Endothelial cell of hepatic sinusoid (primary cell): ENCODE data around the gene BMP2.

Experiments used
- in situ Hi-C: cut with HindIII; loops from 2 replicates; pipeline ENCODE4 v1.10.0; 2017; ENCODE audit warnings: low sequenced_read_pairs

The BMP2 gene

DNA sequence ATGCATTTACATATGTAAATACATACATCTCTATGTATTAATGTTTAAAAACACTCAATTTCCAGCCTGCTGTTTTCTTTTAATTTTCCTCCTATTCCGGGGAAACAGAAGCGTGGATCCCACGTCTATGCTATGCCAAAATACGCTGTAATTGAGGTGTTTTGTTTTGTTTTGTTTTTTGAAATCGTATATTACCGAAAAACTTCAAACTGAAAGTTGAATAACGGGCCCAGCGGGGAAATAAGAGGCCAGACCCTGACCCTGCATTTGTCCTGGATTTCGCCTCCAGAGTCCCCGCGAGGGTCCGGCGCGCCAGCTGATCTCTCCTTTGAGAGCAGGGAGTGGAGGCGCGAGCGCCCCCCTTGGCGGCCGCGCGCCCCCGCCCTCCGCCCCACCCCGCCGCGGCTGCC is 355 bp upstream of the BMP2 start:
- in situ Hi-C loops, result no loop called here

GRCh38 chr20:6768228-6769140 is 998 bp downstream of the BMP2 start:
- in situ Hi-C loops, result no loop called here

DNA sequence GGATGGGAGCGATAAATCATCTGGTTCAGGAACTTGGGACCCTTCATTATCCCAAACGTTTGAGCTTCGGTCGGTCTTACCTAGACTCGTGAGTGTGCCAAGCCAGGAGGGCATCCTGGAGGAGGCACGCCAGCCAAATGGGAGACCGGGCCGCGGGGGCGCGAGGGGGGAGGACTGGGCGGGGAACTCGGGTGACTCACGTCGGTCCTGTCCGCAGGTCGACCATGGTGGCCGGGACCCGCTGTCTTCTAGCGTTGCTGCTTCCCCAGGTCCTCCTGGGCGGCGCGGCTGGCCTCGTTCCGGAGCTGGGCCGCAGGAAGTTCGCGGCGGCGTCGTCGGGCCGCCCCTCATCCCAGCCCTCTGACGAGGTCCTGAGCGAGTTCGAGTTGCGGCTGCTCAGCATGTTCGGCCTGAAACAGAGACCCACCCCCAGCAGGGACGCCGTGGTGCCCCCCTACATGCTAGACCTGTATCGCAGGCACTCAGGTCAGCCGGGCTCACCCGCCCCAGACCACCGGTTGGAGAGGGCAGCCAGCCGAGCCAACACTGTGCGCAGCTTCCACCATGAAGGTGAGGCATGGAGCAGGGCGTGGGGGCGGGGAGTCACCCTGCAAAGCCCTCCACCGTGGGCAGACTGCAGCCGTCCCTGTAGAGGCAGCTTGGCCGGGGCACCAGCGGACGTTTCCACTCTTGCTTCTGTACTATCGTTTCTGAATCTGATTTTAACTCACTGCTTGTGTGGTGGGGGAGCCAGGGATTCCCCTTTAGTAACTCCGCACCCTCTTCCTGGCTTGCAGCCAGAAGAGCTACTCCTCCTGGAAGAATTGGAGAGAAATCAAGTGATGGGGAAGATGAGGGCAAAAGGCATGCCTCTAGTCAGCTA is 2.7 kb downstream of the BMP2 start:
- in situ Hi-C loops, result no loop called here

DNA sequence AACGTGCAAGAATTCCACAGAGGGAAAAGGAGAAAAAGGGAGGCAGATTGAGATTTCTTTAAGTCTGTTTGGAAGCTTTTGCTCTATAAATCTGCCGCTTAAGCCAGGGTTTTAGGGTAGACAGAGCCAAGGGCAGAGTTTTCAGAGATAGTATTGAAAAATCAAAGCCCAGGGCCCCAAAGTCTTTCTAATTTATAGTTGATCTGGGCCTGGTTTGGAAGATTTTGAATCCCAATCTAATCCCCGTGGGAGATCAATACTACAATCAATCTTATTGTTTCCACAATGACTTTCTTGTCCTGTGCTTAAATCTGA is 3.3 kb downstream of the BMP2 start:
- in situ Hi-C loops, result no loop called here

DNA sequence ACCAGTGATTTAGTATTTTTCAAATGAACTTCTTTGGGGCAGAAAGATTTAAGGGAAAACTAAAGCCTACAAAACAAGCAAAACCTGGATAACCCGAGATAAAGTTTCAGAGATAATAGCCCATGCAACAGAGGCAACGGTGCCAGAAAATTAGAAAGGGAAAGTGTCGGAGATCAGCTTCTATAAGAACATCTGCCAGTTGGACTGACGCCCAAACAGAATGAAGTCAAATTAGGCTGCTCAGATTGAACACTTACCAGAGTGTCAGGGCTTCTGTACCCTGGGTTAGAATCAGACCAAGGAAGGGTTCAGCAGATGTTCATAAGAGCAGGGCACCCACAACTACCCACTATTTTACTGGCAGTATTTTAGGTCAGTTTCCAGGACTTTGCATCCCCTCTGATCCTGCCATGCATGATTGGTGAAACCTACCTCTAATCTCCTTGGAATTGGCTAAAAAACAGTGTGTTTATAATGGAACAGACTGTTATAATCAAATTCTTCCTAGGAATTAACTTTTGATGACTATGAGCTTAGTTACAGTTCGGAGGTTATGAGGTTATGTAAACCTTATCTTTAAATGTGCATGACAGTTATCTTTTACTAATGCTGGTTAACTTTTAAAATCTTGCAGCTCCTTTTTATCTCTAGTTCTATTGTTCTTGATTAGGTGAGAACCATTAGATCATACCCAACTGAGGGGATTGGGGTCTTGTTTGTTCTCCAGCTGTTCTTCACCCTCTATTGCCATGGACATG is 13.1 kb downstream of the BMP2 start:
- in situ Hi-C loops, result no loop called here

DNA sequence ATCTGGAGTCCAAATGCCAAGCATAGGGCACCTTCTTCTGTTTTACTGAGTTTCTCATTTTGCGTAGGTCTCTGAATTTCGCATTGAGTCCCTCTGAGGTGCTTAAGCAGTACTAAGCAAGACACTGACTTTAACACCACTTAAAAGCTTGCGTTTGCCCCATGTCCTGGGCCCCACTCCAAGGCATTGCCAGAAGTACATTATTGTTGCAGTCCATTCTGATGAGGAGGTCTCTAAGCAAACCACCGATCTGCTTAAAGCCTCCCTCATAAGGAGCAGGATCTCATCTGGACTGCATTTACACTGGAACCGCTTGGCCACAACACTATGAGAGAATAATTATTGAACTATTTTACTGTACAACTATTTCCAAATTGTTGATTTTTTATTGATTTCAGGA is 16.3 kb downstream of the BMP2 start:
- in situ Hi-C loops, result no loop called here

DNA sequence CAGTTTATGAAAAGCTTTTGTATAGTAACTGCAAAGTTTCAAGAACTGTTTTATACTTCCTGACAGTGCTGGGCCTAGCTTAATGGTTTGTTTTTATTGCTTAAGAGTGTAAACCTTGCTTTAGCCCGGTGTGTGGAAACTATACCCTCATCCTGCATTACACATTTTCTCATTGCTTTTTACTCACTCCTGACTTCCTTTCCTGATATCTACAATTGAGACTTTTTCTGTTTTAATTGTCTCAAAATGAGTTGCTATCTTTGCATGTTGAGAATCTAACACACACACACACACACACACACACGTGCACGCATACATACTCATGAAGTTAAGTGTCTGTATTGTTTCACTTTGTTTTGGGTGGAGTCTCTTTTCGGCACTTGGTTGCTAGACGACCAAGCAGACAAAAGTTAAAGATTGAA is 16.7 kb downstream of the BMP2 start:
- in situ Hi-C loops, result no loop called here

DNA sequence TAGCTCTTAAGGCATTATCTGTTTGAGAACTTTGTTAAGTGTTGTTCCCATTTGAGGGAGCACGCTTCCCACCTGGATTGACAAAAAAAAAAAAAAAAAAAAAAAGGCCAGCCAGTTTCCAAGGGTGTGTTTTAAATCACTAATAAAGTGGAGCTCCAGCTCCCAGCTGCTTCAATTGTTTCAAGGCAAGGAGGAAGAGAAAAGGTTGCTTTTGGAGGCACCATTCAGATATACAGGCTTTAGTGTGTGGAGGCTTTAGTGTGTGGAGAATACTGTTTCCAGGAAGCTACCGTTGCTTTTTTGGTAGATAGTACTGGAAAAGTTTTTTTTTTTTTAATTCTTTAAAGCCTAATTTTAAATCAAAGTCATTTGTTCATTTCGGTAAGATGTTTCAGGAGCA is 17.3 kb downstream of the BMP2 start:
- in situ Hi-C loops, result no loop called here

DNA sequence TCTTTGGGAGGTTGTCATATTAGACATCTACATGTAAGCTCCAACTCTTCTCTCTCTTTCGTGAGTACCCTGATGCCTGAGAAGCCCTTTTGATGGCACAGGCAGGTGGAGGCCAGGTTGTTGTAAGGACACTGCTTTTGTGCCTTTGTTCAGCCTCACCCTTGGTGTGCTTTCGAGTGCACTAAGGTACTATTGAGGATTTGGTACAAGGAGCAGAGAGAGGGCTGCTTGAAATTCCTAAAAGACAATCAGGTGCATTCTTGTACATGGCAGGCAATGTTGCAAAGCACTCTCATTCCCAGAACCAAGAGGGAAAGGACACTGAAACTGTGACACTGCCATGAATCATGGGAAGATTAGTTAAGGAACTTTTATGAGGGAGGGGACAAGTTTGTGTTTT is 19.1 kb downstream of the BMP2 start:
- in situ Hi-C loops, result no loop called here

DNA sequence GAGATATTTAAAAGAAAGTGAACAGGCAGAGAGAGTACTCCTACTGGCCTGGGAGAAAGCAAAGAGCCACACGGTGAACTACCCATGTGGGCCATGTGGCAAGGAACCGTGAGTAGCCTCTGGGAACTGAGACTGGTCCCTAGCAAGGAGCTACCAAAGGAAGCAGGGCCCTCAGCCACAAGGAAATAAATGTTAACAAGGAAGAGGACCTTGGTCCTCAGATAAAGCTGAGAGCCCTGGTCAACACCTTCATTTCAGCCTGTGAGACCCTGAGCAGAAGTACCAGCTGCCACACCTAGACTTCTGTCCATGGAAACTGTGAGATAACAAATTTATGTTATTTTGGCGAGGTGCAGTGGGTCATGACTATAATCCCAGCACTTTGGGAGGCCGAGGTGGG is 25.3 kb downstream of the BMP2 start:
- in situ Hi-C loops, result no loop called here

- in situ Hi-C loops, result no loop called here
These were observed 34.7 kb downstream of the BMP2 start for GRCh38 chr20:6802227-6802626.

DNA sequence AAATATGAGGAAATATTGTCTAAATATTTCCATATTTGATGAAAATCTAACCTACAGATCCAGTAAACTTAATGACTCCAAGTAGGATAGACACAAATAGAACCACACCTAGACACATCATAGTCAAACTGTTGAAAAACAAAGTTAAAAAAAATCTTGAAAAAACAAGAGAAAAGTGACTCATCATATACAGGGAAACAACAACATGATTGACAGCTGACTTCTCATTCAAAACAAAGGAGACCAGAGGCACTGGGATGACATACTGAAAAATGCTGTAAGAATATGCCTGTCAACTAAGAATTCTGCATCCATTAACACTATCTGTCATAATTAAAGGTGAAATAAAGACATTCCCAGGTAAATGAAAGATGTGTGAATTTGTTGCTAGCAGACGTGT is 38.8 kb downstream of the BMP2 start:
- in situ Hi-C loops, result no loop called here

GRCh38 chr20:6811262-6812035 is 44.0 kb downstream of the BMP2 start:
- in situ Hi-C loops, result no loop called here

GRCh38 chr20:6812530-6812929 is 45.0 kb downstream of the BMP2 start:
- in situ Hi-C loops, result no loop called here

DNA sequence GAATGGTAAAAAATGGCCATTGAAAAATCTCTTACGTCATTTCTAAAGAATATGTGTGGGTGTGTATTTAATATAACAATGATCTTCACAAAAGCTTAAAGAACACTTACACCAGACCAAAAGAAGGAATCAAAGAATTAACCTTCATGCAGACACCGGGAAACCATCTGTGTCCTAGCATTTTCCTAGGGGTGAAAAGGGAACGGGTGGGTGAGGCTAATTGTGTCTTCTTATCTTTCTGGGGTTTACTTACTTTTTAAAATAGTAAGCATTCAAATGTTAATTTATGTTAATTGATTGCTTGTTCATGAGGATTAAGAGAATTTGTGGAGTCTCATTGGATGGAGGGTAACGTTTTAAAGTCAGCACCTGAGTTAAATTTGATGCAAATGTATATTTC is 47.5 kb downstream of the BMP2 start:
- in situ Hi-C loops, result no loop called here

DNA sequence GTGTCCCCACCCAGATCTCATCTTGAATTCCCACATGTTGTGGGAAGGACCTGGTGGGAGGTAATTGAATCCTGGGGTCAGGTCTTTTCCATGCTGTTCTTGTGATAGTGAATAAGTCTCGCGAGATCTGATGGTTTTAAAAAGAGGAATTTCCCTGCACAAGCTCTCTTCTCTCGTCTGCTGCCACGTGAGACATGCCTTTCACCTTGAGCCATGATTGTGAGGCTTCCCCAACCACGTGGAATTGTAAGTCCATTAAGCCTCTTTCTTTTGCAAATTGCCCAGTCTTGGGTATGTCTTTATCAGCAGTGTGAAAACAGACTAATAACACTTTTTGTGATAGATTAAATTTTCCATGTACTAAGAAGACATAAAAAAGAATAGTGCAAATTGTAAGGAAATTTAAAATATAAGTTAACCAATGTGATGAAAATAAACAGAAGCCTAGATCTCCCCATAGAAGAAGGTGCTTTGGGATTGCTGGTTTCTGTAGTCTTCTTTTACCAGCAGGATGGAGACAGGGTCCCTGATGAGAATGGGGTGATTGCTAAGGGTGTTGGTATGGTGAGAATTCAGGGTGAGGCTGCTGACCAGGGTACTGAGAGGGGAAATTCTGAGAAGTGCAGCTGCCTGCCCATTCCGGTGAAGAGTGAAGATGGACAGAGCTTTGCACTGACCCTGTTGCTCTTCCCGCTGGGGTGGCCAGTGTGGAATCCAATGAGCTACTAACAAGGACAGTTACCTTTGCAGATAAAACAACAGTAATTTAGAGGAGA is 50.7 kb downstream of the BMP2 start:
- in situ Hi-C loops, result no loop called here

DNA sequence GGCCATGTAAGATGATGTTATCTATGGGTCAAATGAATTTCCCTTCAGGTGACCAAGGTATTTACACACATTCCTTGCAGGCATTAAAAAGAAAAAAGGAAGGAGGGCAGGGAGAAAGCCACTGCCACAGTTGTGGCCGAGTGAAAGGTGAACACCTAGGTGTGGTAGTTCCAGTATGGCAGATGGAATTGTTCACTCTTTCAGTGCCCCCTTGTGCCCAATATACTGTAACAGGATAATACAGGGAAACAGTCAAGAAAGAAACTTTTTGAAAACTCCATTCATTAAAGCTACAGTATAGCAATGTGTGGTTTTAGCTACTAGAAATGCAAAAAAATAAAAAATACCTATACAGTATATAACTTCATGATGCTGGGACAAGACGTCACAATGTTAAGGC is 52.1 kb downstream of the BMP2 start:
- in situ Hi-C loops, result no loop called here

DNA sequence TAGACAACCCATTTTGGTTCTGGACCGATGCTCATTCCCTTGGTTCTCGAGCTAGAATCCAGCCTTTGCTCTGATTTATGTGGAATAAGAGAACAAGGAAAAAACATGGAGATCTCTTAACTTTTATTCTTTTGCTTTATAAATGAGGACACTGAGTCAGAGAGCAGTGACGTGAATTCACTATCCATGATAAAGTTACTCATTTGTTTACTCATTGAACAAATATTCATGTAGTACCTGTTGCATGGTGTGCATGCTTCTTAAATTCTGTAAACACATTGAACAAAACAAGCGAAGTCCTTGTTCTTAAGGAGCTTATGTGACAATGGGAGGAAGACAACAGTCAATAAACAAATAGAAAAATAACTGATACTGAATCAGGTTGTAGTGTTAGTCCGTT is 56.9 kb downstream of the BMP2 start:
- in situ Hi-C loops, result no loop called here

GRCh38 chr20:6827472-6827871 is 60.0 kb downstream of the BMP2 start:
- in situ Hi-C loops, result no loop called here
